Left lung (tissue), 10 donors: Measurements from ENCODE around the gene OR51I1. TPM values are rescaled to one million over a fixed set of nuclear protein-coding genes. Genes with fewer than 3 reads are reported as not detected.

Source experiments
- ATAC-seq: fragments of 200-7000 bp; cut with Tn5 transposase; one replicate; pipeline ENCODE4 v1.9.1; 2020; ENCODE audit warnings: moderate library complexity
- DNase-seq, 4 donors: peaks; one replicate each; pipeline ENCODE4 v3.0.0-alpha.2; 2013 to 2020
- H3K27ac ChIP-seq, 2 donors: fragments of 200-600 bp; sonication (generic) in 1 of 2; one replicate each; pipeline versions ENCODE4 v1.5.0 to v1.8.0; 2020 to 2021
- H3K27me3 ChIP-seq, 2 donors: fragments of 200-600 bp; sonication (generic) in 1 of 2; one replicate each; pipeline versions ENCODE4 v1.5.0 to v1.8.0; 2020 to 2021
- H3K36me3 ChIP-seq, 2 donors: fragments of 200-600 bp; sonication (generic) in 1 of 2; one replicate each; pipeline versions ENCODE4 v1.5.0 to v1.8.0; 2020 to 2021
- H3K4me1 ChIP-seq, 2 donors: fragments of 200-600 bp; one replicate each; pipeline ENCODE4 v1.8.0; 2021
- H3K4me3 ChIP-seq, 2 donors: fragments of 200-600 bp; sonication (generic) in 1 of 2; one replicate each; pipeline versions ENCODE4 v1.5.0 to v1.8.0; 2020 to 2021; ENCODE audit warnings: mild to moderate bottlenecking in 1 of 2
- H3K9me3 ChIP-seq, 2 donors: fragments of 200-600 bp; sonication (generic) in 1 of 2; one replicate each; pipeline versions ENCODE4 v1.5.0 to v1.8.0; 2020 to 2021
- intact Hi-C, 2 donors: fragments of 100-400 bp; cut with DNase I; formaldehyde crosslinking; loops; one replicate each; pipeline versions ENCODE4 v1.11.2 to v1.14.2; 2022
- polyA plus RNA-seq, 6 donors: library from polyadenylated mRNA; unstranded; fragments of 120-200 nt; gene quantifications; one replicate each; pipeline ENCODE4 v1.2.1, GENCODE V29; 2013; ENCODE audit not compliant: insufficient read length in 6 of 6
- total RNA-seq, 2 donors: library from RNA; stranded (reverse); fragmentation: NEBNext Ultra II Directional; extraction: Animal tissue kit (Norgen Biotek cat#: 25700); gene quantifications; one replicate each; pipeline ENCODE4 v1.2.1, GENCODE V29; 2021
- TF ChIP-seq, protein P1 (sequence below), 2 donors: fragments of 200-600 bp; sonication (generic) in 1 of 2; IDR thresholded peaks; one replicate each; pipeline versions ENCODE4 v1.5.0 to v1.8.0; 2021; ENCODE audit warnings: antibody characterized with exemption in 2 of 2
- donor health status: DM: no; HTN: yes; CAD: no.
- donor health status: DM: no; HTN: no; CAD: no.

OR51I1 gene
- total and polyA plus RNA-seq, 8 donors, result not detected

DNA sequence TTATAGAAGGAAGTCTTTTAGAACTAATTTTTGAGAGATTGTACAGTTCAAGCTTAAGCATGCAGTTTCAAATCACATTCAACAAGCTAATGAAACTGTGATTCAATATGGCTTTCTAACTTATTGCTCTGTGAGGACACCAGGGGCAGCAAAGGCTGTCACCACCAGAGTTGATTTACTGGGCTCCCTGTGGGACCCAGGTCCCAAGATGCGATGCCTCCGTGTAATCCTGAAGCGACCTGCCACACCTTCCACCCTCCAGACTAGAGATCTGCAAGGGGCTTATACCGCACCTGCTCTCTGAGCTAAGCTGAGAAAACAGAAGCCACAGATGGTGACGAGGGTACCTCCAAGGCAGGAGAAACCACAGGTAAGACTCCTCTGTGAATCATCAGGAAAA lies 20.3 kb downstream of the OR51I1 start:
- Histone ChIP-seq H3K4me1 (no peaks in the 10 kb centered on the region), H3K36me3 (no peaks in the 10 kb centered on the region), H3K9me3 (no peaks in the 10 kb centered on the region), H3K27ac (no peak overlapping the region), H3K27me3 (no peaks in the 10 kb centered on the region), H3K4me3 (no peak overlapping the region)
- intact Hi-C loops, result no loop called here
- TF ChIP-seq, protein P1, sequence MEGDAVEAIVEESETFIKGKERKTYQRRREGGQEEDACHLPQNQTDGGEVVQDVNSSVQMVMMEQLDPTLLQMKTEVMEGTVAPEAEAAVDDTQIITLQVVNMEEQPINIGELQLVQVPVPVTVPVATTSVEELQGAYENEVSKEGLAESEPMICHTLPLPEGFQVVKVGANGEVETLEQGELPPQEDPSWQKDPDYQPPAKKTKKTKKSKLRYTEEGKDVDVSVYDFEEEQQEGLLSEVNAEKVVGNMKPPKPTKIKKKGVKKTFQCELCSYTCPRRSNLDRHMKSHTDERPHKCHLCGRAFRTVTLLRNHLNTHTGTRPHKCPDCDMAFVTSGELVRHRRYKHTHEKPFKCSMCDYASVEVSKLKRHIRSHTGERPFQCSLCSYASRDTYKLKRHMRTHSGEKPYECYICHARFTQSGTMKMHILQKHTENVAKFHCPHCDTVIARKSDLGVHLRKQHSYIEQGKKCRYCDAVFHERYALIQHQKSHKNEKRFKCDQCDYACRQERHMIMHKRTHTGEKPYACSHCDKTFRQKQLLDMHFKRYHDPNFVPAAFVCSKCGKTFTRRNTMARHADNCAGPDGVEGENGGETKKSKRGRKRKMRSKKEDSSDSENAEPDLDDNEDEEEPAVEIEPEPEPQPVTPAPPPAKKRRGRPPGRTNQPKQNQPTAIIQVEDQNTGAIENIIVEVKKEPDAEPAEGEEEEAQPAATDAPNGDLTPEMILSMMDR (IDR thresholded peaks at IDR 0.05), result no peak
- DNase-seq (no peak), ATAC-seq (no peak)

DNA sequence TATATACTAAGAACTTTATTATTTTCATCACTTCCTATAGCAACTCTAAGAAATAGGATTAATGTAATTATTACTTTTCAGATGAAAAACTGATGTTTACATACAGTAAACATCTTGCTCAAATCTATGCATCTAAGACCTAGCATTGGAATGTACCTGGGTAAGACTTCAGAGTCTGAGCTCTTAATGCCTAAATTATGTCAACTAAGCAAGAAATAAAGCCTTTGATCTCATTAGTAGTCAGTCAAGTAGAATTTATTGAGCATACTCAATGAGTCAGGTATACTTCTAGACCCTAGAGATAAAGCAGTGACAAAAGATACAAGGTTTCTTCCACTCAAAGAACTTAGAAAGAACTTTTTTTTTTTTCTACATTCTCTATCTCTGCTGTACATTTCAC lies 36.1 kb downstream of the OR51I1 start:
- no peaks in the 10 kb centered on the region for H3K27me3 ChIP-seq
- no peak overlapping the region for H3K27ac ChIP-seq
- H3K9me3 ChIP-seq, result no peaks in the 10 kb centered on the region
- intact Hi-C loops, result no loop called here
- H3K4me1 ChIP-seq, result no peaks in the 10 kb centered on the region
- H3K4me3 ChIP-seq, result no peak overlapping the region
- TF ChIP-seq, protein P1 (IDR thresholded peaks at IDR 0.05), result no peak
- DNase-seq (no peak), ATAC-seq (no peak)
- H3K36me3 ChIP-seq, result no peaks in the 10 kb centered on the region

DNA sequence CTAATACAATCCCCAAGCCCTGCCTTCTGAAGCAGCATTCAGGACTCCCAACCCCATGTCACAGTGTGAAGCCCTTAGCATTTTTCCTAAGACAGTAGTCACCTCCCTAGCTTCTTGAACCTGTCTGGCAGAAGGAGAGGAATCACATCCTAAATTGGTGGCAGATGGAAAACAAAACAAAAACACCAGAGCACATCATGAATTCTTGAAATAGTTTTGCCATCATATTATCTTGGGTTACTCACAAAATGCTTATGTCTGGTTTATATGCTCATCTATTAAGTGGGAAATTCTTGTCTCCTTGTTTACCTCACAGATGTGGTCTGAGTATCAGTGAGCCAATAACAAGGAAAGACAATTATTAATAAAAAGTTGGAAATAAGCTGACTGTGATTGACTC lies 42.4 kb downstream of the OR51I1 start:
- Histone ChIP-seq H3K27ac (no peak overlapping the region), H3K27me3 (no peaks in the 10 kb centered on the region), H3K9me3 (no peaks in the 10 kb centered on the region), H3K36me3 (no peaks in the 10 kb centered on the region), H3K4me1 (no peaks in the 10 kb centered on the region), H3K4me3 (no peak overlapping the region)
- intact Hi-C loops, result no loop called here
- DNase-seq (no peak), ATAC-seq (no peak)
- TF ChIP-seq, protein P1 (IDR thresholded peaks at IDR 0.05), result no peak

DNA sequence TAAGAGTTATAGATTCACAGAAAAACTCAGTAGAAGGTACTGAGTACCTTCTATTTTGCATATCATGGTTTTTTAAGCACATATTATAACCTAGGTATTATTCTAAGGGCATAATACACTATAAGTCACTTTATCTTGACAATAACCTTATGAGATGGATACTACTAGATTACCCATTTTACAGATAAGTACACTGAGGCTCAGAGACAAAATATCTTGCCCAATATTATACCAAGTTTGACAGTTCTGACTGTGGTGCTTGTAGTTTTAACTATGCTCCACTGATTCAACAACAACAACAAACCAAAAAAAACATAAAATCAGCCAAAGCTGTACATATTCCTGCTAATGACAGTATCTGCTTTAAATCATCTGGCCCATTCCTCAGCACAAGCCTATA lies 47.2 kb downstream of the OR51I1 start:
- Histone ChIP-seq H3K4me1 (no peaks in the 10 kb centered on the region), H3K4me3 (no peak overlapping the region), H3K27me3 (no peaks in the 10 kb centered on the region), H3K27ac (no peak overlapping the region), H3K36me3 (no peaks in the 10 kb centered on the region), H3K9me3 (no peaks in the 10 kb centered on the region)
- DNase-seq (no peak), ATAC-seq (no peak)
- intact Hi-C loops, result no loop called here
- TF ChIP-seq, protein P1 (IDR thresholded peaks at IDR 0.05), result no peak

Other genes with a start within 250 kb of the OR51I1 start
- not detected for gene OR51V1, start 240.8 kb downstream of the OR51I1 start, total RNA-seq
- gene OR51V1, start 240.8 kb downstream of the OR51I1 start, polyA plus RNA-seq, result not detected
- gene HBB, start 214.4 kb downstream of the OR51I1 start, total RNA-seq, result 100 to 1,000 TPM; 247 to 273 TPM
- 100 to 1,000 TPM; 137 to 967 (median 304) TPM for gene HBB, start 214.4 kb downstream of the OR51I1 start, polyA plus RNA-seq
- under 1 TPM in 1 of 2 donors, not detected in 1; 0.82 TPM for gene HBD, start 207.0 kb downstream of the OR51I1 start, total RNA-seq
- gene HBD, start 207.0 kb downstream of the OR51I1 start, polyA plus RNA-seq, result 1 to 10 TPM in 3 of 6 donors, under 1 TPM in 3; 0.44 to 1.2 (median 0.96) TPM
- not detected for gene HBG1, start 191.7 kb downstream of the OR51I1 start, total RNA-seq
- 1,000 to 10,000 TPM in 3 of 6 donors, 10 to 100 TPM in 1, 1 to 10 TPM in 2; 3.5 to 2,797 (median 512) TPM for gene HBG1, start 191.7 kb downstream of the OR51I1 start, polyA plus RNA-seq
- gene HBG2, start 186.7 kb downstream of the OR51I1 start, total RNA-seq, result not detected
- 1,000 to 10,000 TPM; 1,963 to 7,853 (median 3,552) TPM for gene HBG2, start 186.7 kb downstream of the OR51I1 start, polyA plus RNA-seq
- not detected for gene HBE1, start 171.6 kb downstream of the OR51I1 start, total RNA-seq
- 10 to 100 TPM in 3 of 6 donors, 1 to 10 TPM in 3; 4.2 to 41.6 (median 16.3) TPM for gene HBE1, start 171.6 kb downstream of the OR51I1 start, polyA plus RNA-seq
- gene OR51B4, start 139.6 kb downstream of the OR51I1 start, total RNA-seq, result not detected
- under 1 TPM in 5 of 6 donors, not detected in 1; 0.35 to 0.58 (median 0.53) TPM for gene OR51B4, start 139.6 kb downstream of the OR51I1 start, polyA plus RNA-seq
- not detected for gene OR51B2, start 117.2 kb downstream of the OR51I1 start, total RNA-seq
- under 1 TPM in 1 of 6 donors, not detected in 5; 0.23 TPM for gene OR51B2, start 117.2 kb downstream of the OR51I1 start, polyA plus RNA-seq
- under 1 TPM; 0.29 to 0.41 TPM for gene OR51B5, start 98.0 kb downstream of the OR51I1 start, total RNA-seq
- gene OR51B5, start 98.0 kb downstream of the OR51I1 start, polyA plus RNA-seq, result under 1 TPM; 0.41 to 0.87 (median 0.71) TPM
- not detected for gene OR51B6, start 90.0 kb downstream of the OR51I1 start, total RNA-seq
- gene OR51B6, start 90.0 kb downstream of the OR51I1 start, polyA plus RNA-seq, result under 1 TPM in 1 of 6 donors, not detected in 5; 0.14 TPM
- not detected for gene OR51M1, start 57.7 kb downstream of the OR51I1 start, total RNA-seq
- gene OR51M1, start 57.7 kb downstream of the OR51I1 start, polyA plus RNA-seq, result under 1 TPM in 4 of 6 donors, not detected in 2; 0.06 to 0.24 (median 0.08) TPM
- gene OR51Q1, start 19.4 kb downstream of the OR51I1 start, total RNA-seq, result not detected
- not detected for gene OR51Q1, start 19.4 kb downstream of the OR51I1 start, polyA plus RNA-seq
- not detected for gene OR51I2, start 7.8 kb upstream of the OR51I1 start, total RNA-seq
- under 1 TPM in 2 of 6 donors, not detected in 4; 0.04 to 0.07 TPM for gene OR51I2, start 7.8 kb upstream of the OR51I1 start, polyA plus RNA-seq
- gene OR52D1, start 47.2 kb upstream of the OR51I1 start, total RNA-seq, result not detected
- under 1 TPM in 2 of 6 donors, not detected in 4; 0.13 to 0.18 TPM for gene OR52D1, start 47.2 kb upstream of the OR51I1 start, polyA plus RNA-seq
- gene UBQLN3, start 68.4 kb upstream of the OR51I1 start, total RNA-seq, result under 1 TPM; 0.23 to 0.37 TPM
- gene UBQLN3, start 68.4 kb upstream of the OR51I1 start, polyA plus RNA-seq, result under 1 TPM in 1 of 6 donors, not detected in 5; 0.06 TPM
- gene UBQLNL, start 75.2 kb upstream of the OR51I1 start, total RNA-seq, result under 1 TPM; 0.50 to 0.67 TPM
- gene UBQLNL, start 75.2 kb upstream of the OR51I1 start, polyA plus RNA-seq, result 1 to 10 TPM; 1.2 to 2.2 (median 1.7) TPM
- under 1 TPM; 0.32 to 0.45 TPM for gene OR52H1, start 107.0 kb upstream of the OR51I1 start, total RNA-seq
- under 1 TPM in 3 of 6 donors, not detected in 3; 0.20 to 0.26 (median 0.20) TPM for gene OR52H1, start 107.0 kb upstream of the OR51I1 start, polyA plus RNA-seq
- not detected for gene OR52B6, start 139.4 kb upstream of the OR51I1 start, total RNA-seq
- under 1 TPM; 0.17 to 0.56 (median 0.42) TPM for gene OR52B6, start 139.4 kb upstream of the OR51I1 start, polyA plus RNA-seq
- gene TRIM6, start 155.1 kb upstream of the OR51I1 start, total RNA-seq, result 1 to 10 TPM; 4.2 to 6.2 TPM
- 1 to 10 TPM; 4.5 to 9.7 (median 6.5) TPM for gene TRIM6, start 155.1 kb upstream of the OR51I1 start, polyA plus RNA-seq
- 10 to 100 TPM in 1 of 2 donors, 1 to 10 TPM in 1; 9.1 to 10.2 TPM for gene TRIM34, start 183.5 kb upstream of the OR51I1 start, total RNA-seq
- gene TRIM34, start 183.5 kb upstream of the OR51I1 start, polyA plus RNA-seq, result 10 to 100 TPM; 20.9 to 31.7 (median 22.9) TPM
- 10 to 100 TPM; 42.6 to 50.6 TPM for gene TRIM5, start 243.6 kb upstream of the OR51I1 start, total RNA-seq
- 10 to 100 TPM; 54.5 to 65.4 (median 59.8) TPM for gene TRIM5, start 243.6 kb upstream of the OR51I1 start, polyA plus RNA-seq
- 100 to 1,000 TPM; 122 to 137 TPM for gene TRIM22, start 248.3 kb upstream of the OR51I1 start, total RNA-seq
- 10 to 100 TPM; 23.1 to 28.3 (median 26.9) TPM for gene TRIM22, start 248.3 kb upstream of the OR51I1 start, polyA plus RNA-seq